Measurements from ENCODE around the gene KDM4C. TPM values are rescaled to one million over a fixed set of nuclear protein-coding genes. Genes with fewer than 3 reads are reported as not detected.
A peak's percentile ranks its signal among the peaks of the same experiment; 100 is the strongest.

KDM4C gene
- total and polyA plus RNA-seq, 2 of the 13 experiments (the other 11 are each of a cell fraction or from before 2014, with no cell fraction given), result 19.4 to 23.6 TPM

GRCh38 chr9:6788162-6789016, 30.6 kb downstream of the KDM4C start (continued):
- TF ChIP-seq ZNF142 (CRISPR knock-in tag; IDR thresholded peaks at IDR 0.05) (no peak), ZNF512B (CRISPR knock-in tag; IDR thresholded peaks at IDR 0.05; ENCODE audit: borderline replicate concordance) (no peak), LRRFIP1 (CRISPR knock-in tag; conservative IDR thresholded peaks at IDR 0.05) (no peak), E2F2 (CRISPR knock-in tag; IDR thresholded peaks at IDR 0.05; ENCODE audit: borderline replicate concordance) (no peak), ZNF577 (CRISPR knock-in tag; IDR thresholded peaks at IDR 0.05; ENCODE audit: borderline replicate concordance, low read depth) (no peak), E2F5 (CRISPR knock-in tag; conservative IDR thresholded peaks at IDR 0.05) (no peak), ZNF468 (CRISPR knock-in tag; IDR thresholded peaks at IDR 0.05) (no peak), KDM1A (CRISPR knock-in tag; IDR thresholded peaks at IDR 0.05) (0 out of 2 replicates have a peak, but pooled peaks have one; percentile 33), RNF2 (conservative IDR thresholded peaks at IDR 0.05; ENCODE audit: low read depth) (no peak), ZNF124 (CRISPR knock-in tag; IDR thresholded peaks at IDR 0.05) (0 out of 2 replicates have a peak, but pooled peaks have one; percentile 48), GZF1 (CRISPR knock-in tag; IDR thresholded peaks at IDR 0.05) (no peak), GTF2F1 (IDR thresholded peaks at IDR 0.05; ENCODE audit: low read length) (no peak), ZNF260 (CRISPR knock-in tag; IDR thresholded peaks at IDR 0.05; ENCODE audit: borderline replicate concordance, low read depth) (no peak), KMT2A (CRISPR knock-in tag; IDR thresholded peaks at IDR 0.05) (no peak), IKZF1 (IDR thresholded peaks at IDR 0.05) (no peak)
